ENCODE data around the gene SERPINI1. TPM values are rescaled to one million over a fixed set of nuclear protein-coding genes. Genes with fewer than 3 reads are reported as not detected.

The SERPINI1 gene
- total and polyA plus RNA-seq, 9 of the 15 experiments (the other 6 are each of a cell fraction or from before 2014, with no cell fraction given): 1.6 to 9.9 (median 3.5) TPM

- TF ChIP-seq, protein P1, sequence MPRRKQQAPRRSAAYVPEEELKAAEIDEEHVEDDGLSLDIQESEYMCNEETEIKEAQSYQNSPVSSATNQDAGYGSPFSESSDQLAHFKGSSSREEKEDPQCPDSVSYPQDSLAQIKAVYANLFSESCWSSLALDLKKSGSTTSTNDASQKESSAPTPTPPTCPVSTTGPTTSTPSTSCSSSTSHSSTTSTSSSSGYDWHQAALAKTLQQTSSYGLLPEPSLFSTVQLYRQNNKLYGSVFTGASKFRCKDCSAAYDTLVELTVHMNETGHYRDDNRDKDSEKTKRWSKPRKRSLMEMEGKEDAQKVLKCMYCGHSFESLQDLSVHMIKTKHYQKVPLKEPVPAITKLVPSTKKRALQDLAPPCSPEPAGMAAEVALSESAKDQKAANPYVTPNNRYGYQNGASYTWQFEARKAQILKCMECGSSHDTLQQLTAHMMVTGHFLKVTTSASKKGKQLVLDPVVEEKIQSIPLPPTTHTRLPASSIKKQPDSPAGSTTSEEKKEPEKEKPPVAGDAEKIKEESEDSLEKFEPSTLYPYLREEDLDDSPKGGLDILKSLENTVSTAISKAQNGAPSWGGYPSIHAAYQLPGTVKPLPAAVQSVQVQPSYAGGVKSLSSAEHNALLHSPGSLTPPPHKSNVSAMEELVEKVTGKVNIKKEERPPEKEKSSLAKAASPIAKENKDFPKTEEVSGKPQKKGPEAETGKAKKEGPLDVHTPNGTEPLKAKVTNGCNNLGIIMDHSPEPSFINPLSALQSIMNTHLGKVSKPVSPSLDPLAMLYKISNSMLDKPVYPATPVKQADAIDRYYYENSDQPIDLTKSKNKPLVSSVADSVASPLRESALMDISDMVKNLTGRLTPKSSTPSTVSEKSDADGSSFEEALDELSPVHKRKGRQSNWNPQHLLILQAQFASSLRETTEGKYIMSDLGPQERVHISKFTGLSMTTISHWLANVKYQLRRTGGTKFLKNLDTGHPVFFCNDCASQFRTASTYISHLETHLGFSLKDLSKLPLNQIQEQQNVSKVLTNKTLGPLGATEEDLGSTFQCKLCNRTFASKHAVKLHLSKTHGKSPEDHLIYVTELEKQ (CRISPR knock-in tag; IDR thresholded peaks at IDR 0.05): no peak
- no peak for TF ChIP-seq ID3 (CRISPR knock-in tag; IDR thresholded peaks at IDR 0.05)
- TF ChIP-seq ID3 (tag; IDR thresholded peaks at IDR 0.05): no peak
- TF ChIP-seq NCOA1 (IDR thresholded peaks at IDR 0.05; ENCODE audit: low read depth): peak; percentile 76
- TF ChIP-seq CHD2 (IDR thresholded peaks at IDR 0.05; ENCODE audit: low read depth, low read length): peak; percentile 40; the same call in 1 of the 2 replicates
- TF ChIP-seq NBN (IDR thresholded peaks at IDR 0.05; ENCODE audit: low read depth): no peak; the same call in 1 of the 2 replicates
- no peak for TF ChIP-seq ZNF217 (CRISPR knock-in tag; IDR thresholded peaks at IDR 0.05)
- TF ChIP-seq, protein P2, sequence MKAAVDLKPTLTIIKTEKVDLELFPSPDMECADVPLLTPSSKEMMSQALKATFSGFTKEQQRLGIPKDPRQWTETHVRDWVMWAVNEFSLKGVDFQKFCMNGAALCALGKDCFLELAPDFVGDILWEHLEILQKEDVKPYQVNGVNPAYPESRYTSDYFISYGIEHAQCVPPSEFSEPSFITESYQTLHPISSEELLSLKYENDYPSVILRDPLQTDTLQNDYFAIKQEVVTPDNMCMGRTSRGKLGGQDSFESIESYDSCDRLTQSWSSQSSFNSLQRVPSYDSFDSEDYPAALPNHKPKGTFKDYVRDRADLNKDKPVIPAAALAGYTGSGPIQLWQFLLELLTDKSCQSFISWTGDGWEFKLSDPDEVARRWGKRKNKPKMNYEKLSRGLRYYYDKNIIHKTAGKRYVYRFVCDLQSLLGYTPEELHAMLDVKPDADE (conservative IDR thresholded peaks at IDR 0.05; ENCODE audit: control insufficient read depth, low read depth, low read length): peak; percentile 91
- TF ChIP-seq TARDBP (IDR thresholded peaks at IDR 0.05): 0 out of 2 replicates have a peak, but pooled peaks have one; percentile 6
- TF ChIP-seq, protein P3, sequence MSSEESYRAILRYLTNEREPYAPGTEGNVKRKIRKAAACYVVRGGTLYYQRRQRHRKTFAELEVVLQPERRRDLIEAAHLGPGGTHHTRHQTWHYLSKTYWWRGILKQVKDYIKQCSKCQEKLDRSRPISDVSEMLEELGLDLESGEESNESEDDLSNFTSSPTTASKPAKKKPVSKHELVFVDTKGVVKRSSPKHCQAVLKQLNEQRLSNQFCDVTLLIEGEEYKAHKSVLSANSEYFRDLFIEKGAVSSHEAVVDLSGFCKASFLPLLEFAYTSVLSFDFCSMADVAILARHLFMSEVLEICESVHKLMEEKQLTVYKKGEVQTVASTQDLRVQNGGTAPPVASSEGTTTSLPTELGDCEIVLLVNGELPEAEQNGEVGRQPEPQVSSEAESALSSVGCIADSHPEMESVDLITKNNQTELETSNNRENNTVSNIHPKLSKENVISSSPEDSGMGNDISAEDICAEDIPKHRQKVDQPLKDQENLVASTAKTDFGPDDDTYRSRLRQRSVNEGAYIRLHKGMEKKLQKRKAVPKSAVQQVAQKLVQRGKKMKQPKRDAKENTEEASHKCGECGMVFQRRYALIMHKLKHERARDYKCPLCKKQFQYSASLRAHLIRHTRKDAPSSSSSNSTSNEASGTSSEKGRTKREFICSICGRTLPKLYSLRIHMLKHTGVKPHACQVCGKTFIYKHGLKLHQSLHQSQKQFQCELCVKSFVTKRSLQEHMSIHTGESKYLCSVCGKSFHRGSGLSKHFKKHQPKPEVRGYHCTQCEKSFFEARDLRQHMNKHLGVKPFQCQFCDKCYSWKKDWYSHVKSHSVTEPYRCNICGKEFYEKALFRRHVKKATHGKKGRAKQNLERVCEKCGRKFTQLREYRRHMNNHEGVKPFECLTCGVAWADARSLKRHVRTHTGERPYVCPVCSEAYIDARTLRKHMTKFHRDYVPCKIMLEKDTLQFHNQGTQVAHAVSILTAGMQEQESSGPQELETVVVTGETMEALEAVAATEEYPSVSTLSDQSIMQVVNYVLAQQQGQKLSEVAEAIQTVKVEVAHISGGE (CRISPR knock-in tag; IDR thresholded peaks at IDR 0.05): peak; percentile 59 to 97 (median 86); a peak in 5 of 6 replicates
- TF ChIP-seq PHF8 (IDR thresholded peaks at IDR 0.05; ENCODE audit: borderline replicate concordance, low read length): peak; percentile 77; the same call in 1 of the 2 replicates
- TF ChIP-seq TRIM24 (IDR thresholded peaks at IDR 0.05): peak in 1 of 2 experiments; percentile 56; a peak in 2 of 4 replicates
- no peak for TF ChIP-seq ZSCAN32 (CRISPR knock-in tag; IDR thresholded peaks at IDR 0.05)
- TF ChIP-seq, protein P4, sequence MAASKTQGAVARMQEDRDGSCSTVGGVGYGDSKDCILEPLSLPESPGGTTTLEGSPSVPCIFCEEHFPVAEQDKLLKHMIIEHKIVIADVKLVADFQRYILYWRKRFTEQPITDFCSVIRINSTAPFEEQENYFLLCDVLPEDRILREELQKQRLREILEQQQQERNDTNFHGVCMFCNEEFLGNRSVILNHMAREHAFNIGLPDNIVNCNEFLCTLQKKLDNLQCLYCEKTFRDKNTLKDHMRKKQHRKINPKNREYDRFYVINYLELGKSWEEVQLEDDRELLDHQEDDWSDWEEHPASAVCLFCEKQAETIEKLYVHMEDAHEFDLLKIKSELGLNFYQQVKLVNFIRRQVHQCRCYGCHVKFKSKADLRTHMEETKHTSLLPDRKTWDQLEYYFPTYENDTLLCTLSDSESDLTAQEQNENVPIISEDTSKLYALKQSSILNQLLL (CRISPR knock-in tag; IDR thresholded peaks at IDR 0.05; ENCODE audit: borderline replicate concordance): no peak
- no peak for TF ChIP-seq MIER1 (IDR thresholded peaks at IDR 0.05; ENCODE audit: low read depth)
- TF ChIP-seq U2AF1 (optimal IDR thresholded peaks at IDR 0.05; ENCODE audit: low read depth, low read length): no peak
- 0 out of 2 replicates have a peak, but pooled peaks have one; percentile 21 for TF ChIP-seq HLTF (IDR thresholded peaks at IDR 0.05)
Observed at GRCh38 chr3:167734498-167735232, 856 bp upstream of the SERPINI1 start, which contains the start of gene PDCD10 (continued).

All from K562 (cell line).